ENCODE data around the gene KIF2C.
"Not testable (repeated sequence)": the region's sequence is repeated elsewhere in the genome, so short reads cannot be mapped to it uniquely, and the experiment has no call there.

KIF2C gene

GRCh38 chr1:44776730-44777068 lies 37.1 kb downstream of the KIF2C start:
- no peak for DNase-seq

GRCh38 chr1:44777547-44777946 lies 37.9 kb downstream of the KIF2C start:
- no peak for DNase-seq

- DNase-seq, result no peak
Measured at GRCh38 chr1:44777969-44778635, 38.5 kb downstream of the KIF2C start.

GRCh38 chr1:44778705-44779576 lies 39.3 kb downstream of the KIF2C start:
- DNase-seq, result no peak

- DNase-seq, result no peak
Measured at GRCh38 chr1:44780583-44781121, 41.0 kb downstream of the KIF2C start.

GRCh38 chr1:44783697-44784093 lies 44.1 kb downstream of the KIF2C start:
- DNase-seq, result no peak

- peak in 1 of 2 experiments; percentile 21 for DNase-seq
Measured at GRCh38 chr1:44784094-44785028, 44.7 kb downstream of the KIF2C start.

- no peak for DNase-seq
Measured at GRCh38 chr1:44785029-44785380, 45.4 kb downstream of the KIF2C start.

GRCh38 chr1:44785501-44786137 lies 46.0 kb downstream of the KIF2C start:
- DNase-seq, result no peak

GRCh38 chr1:44786138-44786840 lies 46.7 kb downstream of the KIF2C start:
- DNase-seq, result peak; percentile 73 to 76

GRCh38 chr1:44786841-44787426 lies 47.3 kb downstream of the KIF2C start:
- DNase-seq, result no peak

- no peak for DNase-seq
Measured at GRCh38 chr1:44787506-44787905, 47.9 kb downstream of the KIF2C start.

GRCh38 chr1:44788120-44788860 lies 48.7 kb downstream of the KIF2C start, which contains the start of gene BEST4:
Gene BEST4 (minus strand): TSS chr1:44788170. CDS start chr1:44787705, 465 bp downstream.
- no peak for DNase-seq

- no peak for DNase-seq
Measured at GRCh38 chr1:44790968-44791801, 51.5 kb downstream of the KIF2C start.

- DNase-seq, result no peak
Measured at GRCh38 chr1:44792736-44793502, 53.3 kb downstream of the KIF2C start.

- not testable (repeated sequence) for DNase-seq
Measured at GRCh38 chr1:44797886-44798285, 58.2 kb downstream of the KIF2C start.

- DNase-seq, result no peak
Measured at GRCh38 chr1:44798481-44799365, 59.1 kb downstream of the KIF2C start.
